HepG2 (cell line): ENCODE measurements around the gene HAPLN2. TPM values are rescaled to one million over a fixed set of nuclear protein-coding genes. Genes with fewer than 3 reads are reported as not detected.

Experiments
- IRF1 ChIP-seq: sonication (generic); formaldehyde crosslinking; IDR thresholded peaks from 2 replicates; pipeline ENCODE4 v1.4.0; 2020; ENCODE audit warnings: low read depth, mild to moderate bottlenecking, missing genetic modification reagents
- MAZ ChIP-seq, 2 experiments: sonication (generic) in 1 of 2; formaldehyde crosslinking in 1 of 2; IDR thresholded peaks; 2 replicates each; pipeline versions ENCODE4 v1.5.0 to v1.6.1; 2012 to 2020; ENCODE audit warnings: low read depth in 2 of 2, mild to moderate bottlenecking in 2 of 2, borderline replicate concordance in 1 of 2, improper control_type of control experiment in 1 of 2, low read length in 1 of 2, missing genetic modification reagents in 1 of 2, moderate library complexity in 1 of 2
- PHF8 ChIP-seq: sonication (generic); formaldehyde crosslinking; IDR thresholded peaks from 2 replicates; pipeline ENCODE4 v1.5.0; 2020; ENCODE audit warnings: missing genetic modification reagents
- RAD21 ChIP-seq: fragments of 450-650 bp; formaldehyde crosslinking; IDR thresholded peaks from 2 replicates; pipeline ENCODE4 v1.5.0; 2020; ENCODE audit warnings: mild to moderate bottlenecking
- RFXANK ChIP-seq: IDR thresholded peaks from 2 replicates; pipeline ENCODE4 v1.6.1; 2016
- STAT6 ChIP-seq: sonication (generic); formaldehyde crosslinking; IDR thresholded peaks from 2 replicates; pipeline ENCODE4 v1.4.0; 2020; ENCODE audit warnings: missing genetic modification reagents, mild to moderate bottlenecking, borderline replicate concordance
- TAF1 ChIP-seq: sonication (generic); formaldehyde crosslinking; IDR thresholded peaks from 2 replicates; pipeline ENCODE4 v1.4.0; 2020; ENCODE audit warnings: missing genetic modification reagents
- TFDP1 ChIP-seq: IDR thresholded peaks from 2 replicates; pipeline ENCODE4 v1.6.1; 2016; ENCODE audit warnings: missing compliant biosample characterization, missing genetic modification reagents, borderline replicate concordance
- TFE3 ChIP-seq: IDR thresholded peaks from 2 replicates; pipeline ENCODE4 v1.6.1; 2016
- YEATS2 ChIP-seq: sonication (generic); formaldehyde crosslinking; IDR thresholded peaks from 2 replicates; pipeline ENCODE4 v1.4.0; 2020; ENCODE audit warnings: missing genetic modification reagents, borderline replicate concordance
- ZBTB7B ChIP-seq: sonication (generic); formaldehyde crosslinking; IDR thresholded peaks from 2 replicates; pipeline ENCODE4 v1.4.0; 2020; ENCODE audit warnings: missing genetic modification reagents
- ZFP36L1 ChIP-seq: sonication (generic); formaldehyde crosslinking; IDR thresholded peaks from 2 replicates; pipeline ENCODE4 v1.8.0; 2022; ENCODE audit warnings: mild to moderate bottlenecking, missing genetic modification reagents, moderate library complexity
- ZNF143 ChIP-seq: sonication (generic); formaldehyde crosslinking; IDR thresholded peaks from 2 replicates; pipeline ENCODE4 v1.4.0; 2020; ENCODE audit warnings: missing genetic modification reagents
- ZNF33A ChIP-seq: sonication (generic); formaldehyde crosslinking; IDR thresholded peaks from 2 replicates; pipeline ENCODE4 v1.5.1; 2020; ENCODE audit warnings: missing genetic modification reagents, mild to moderate bottlenecking, moderate library complexity, borderline replicate concordance
- ZNF431 ChIP-seq: sonication (generic); formaldehyde crosslinking; IDR thresholded peaks from 2 replicates; pipeline ENCODE4 v1.9.0; 2022; ENCODE audit warnings: missing genetic modification reagents, low read depth, mild to moderate bottlenecking, borderline replicate concordance
- ZNF619 ChIP-seq: sonication (generic); formaldehyde crosslinking; IDR thresholded peaks from 2 replicates; pipeline ENCODE4 v1.4.0; 2020; ENCODE audit warnings: mild to moderate bottlenecking, missing genetic modification reagents
- ZNF776 ChIP-seq: sonication (generic); formaldehyde crosslinking; IDR thresholded peaks from 2 replicates; pipeline ENCODE4 v1.4.0; 2020; ENCODE audit warnings: mild to moderate bottlenecking, missing genetic modification reagents
- ZSCAN20 ChIP-seq: sonication (generic); formaldehyde crosslinking; IDR thresholded peaks from 2 replicates; pipeline ENCODE4 v1.4.0; 2020; ENCODE audit warnings: missing genetic modification reagents, mild to moderate bottlenecking, borderline replicate concordance
- polyA plus RNA-seq, 8 experiments: library from polyadenylated mRNA; depleted of rRNA in 3 of 8; stranded (reverse) in 7 of 8; unstranded in 1 of 8; fragments of >200 nt; fragmentation: Illumina TruSeq in 4 of 8; extraction: Trizol in 4 of 8; gene quantifications; 2 replicates each; pipeline versions ENCODE4 v1.2.1 to v1.2.3, GENCODE V29; 2011 to 2016; ENCODE audit warnings: low read depth in 4 of 8, missing spikeins in 1 of 8, mixed read lengths in 1 of 8; ENCODE audit not compliant: insufficient read depth in 1 of 8
- total RNA-seq, 5 experiments: library from RNA; depleted of rRNA; stranded (reverse); fragments of >200 nt; fragmentation: Illumina TruSeq; extraction: Trizol; gene quantifications; 2 replicates each; pipeline ENCODE4 v1.2.3, GENCODE V29; 2016; ENCODE audit warnings: low read depth in 1 of 5

HAPLN2 gene
- total and polyA plus RNA-seq, 2 of the 13 experiments (the other 11 are each of a cell fraction or from before 2014, with no cell fraction given) = not detected

GRCh38 chr1:156601122-156601830 lies 17.9 kb upstream of the HAPLN2 start, which contains the start of gene GPATCH4 (continued):
- TF ChIP-seq TFDP1 (CRISPR knock-in tag) (peak; percentile 78; the same call in 1 of the 2 replicates), ZNF776 (CRISPR knock-in tag) (no peak), TFE3 (CRISPR knock-in tag) (peak; percentile 49; the same call in 1 of the 2 replicates), MAZ (IDR thresholded peaks at IDR 0.05; ENCODE audit: borderline replicate concordance, low read depth, low read length) (no peak), MAZ (CRISPR knock-in tag; IDR thresholded peaks at IDR 0.05; ENCODE audit: low read depth) (peak; percentile 62), PHF8 (peak; percentile 89), TAF1 (CRISPR knock-in tag) (peak; percentile 90), ZNF619 (0 out of 2 replicates have a peak, but pooled peaks have one; percentile 41), RFXANK (CRISPR knock-in tag) (no peak; the same call in 1 of the 2 replicates), RAD21 (CRISPR knock-in tag) (no peak), STAT6 (no peak; the same call in 1 of the 2 replicates), ZSCAN20 (no peak), ZNF143 (CRISPR knock-in tag) (peak; percentile 62), ZNF431 (CRISPR knock-in tag) (0 out of 2 replicates have a peak, but pooled peaks have one; percentile 53), YEATS2 (CRISPR knock-in tag) (peak; percentile 79; the same call in 1 of the 2 replicates), ZFP36L1 (CRISPR knock-in tag) (no peak), ZNF33A (CRISPR knock-in tag) (no peak), IRF1 (CRISPR knock-in tag) (no peak), ZBTB7B (CRISPR knock-in tag) (peak; percentile 37; the same call in 1 of the 2 replicates)
